RWPE1 (cell line): ENCODE results near the gene RNF144A.

Source experiments
- CTCF ChIA-PET: fragments of 350-600 bp; sonication (Branson Sonifier 250); formaldehyde crosslinking; extraction: SDS; loops from one replicate; lab custom pipeline; 2021; lab: Yijun Ruan, JAX
- POLR2A ChIA-PET: fragments of 400-600 bp; formaldehyde crosslinking; extraction: SDS; loops from one replicate; lab custom pipeline; 2020; ENCODE audit warnings: antibody characterized with exemption; ENCODE audit not compliant: low non-redundant PET; lab: Yijun Ruan, JAX
- DNase-seq: peaks from one replicate; pipeline ENCODE4 v3.0.0; 2012; ENCODE audit warnings: low spot score
- H3K27ac ChIP-seq: fragments of 450-650 bp; 2 replicates; pipeline ENCODE4 v1.5.1; 2017
- TF ChIP-seq, protein P1 (sequence below): fragments of 450-650 bp; conservative IDR thresholded peaks from 2 replicates; pipeline ENCODE4 v1.5.1; 2017; ENCODE audit warnings: low read depth, mild to moderate bottlenecking

The RNF144A gene

DNA sequence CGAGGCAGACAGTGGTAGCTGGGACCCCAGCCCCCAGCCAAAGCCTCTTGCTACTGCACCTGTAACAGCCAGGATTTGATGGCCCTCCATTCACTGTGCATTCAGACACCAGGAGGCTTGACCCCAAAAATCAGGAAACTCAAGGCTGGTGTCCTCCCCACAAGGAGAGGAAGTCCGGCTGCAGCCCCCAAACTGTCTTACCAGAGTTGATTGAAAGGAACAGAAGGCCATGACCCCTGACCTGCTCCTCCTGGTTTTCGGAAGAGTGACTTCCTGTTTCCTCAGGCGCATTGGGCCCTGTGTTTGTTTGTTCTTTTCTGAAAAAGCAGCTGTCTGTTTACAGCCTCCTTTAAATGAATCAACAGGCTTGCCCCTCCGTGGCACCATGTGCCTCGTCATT lies 111.6 kb downstream of the RNF144A start:
- ChIA-PET CTCF (interaction anchor here (1.0 kb wide), 1 partner anchor 16 kb away, joined by 3 read pairs; no protein-coding TSS in a partner anchor), POLR2A (no interaction called here)
- no peak overlapping the region for H3K27ac ChIP-seq
- no peak for DNase-seq
- TF ChIP-seq, protein P1, sequence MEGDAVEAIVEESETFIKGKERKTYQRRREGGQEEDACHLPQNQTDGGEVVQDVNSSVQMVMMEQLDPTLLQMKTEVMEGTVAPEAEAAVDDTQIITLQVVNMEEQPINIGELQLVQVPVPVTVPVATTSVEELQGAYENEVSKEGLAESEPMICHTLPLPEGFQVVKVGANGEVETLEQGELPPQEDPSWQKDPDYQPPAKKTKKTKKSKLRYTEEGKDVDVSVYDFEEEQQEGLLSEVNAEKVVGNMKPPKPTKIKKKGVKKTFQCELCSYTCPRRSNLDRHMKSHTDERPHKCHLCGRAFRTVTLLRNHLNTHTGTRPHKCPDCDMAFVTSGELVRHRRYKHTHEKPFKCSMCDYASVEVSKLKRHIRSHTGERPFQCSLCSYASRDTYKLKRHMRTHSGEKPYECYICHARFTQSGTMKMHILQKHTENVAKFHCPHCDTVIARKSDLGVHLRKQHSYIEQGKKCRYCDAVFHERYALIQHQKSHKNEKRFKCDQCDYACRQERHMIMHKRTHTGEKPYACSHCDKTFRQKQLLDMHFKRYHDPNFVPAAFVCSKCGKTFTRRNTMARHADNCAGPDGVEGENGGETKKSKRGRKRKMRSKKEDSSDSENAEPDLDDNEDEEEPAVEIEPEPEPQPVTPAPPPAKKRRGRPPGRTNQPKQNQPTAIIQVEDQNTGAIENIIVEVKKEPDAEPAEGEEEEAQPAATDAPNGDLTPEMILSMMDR, result no peak

DNA sequence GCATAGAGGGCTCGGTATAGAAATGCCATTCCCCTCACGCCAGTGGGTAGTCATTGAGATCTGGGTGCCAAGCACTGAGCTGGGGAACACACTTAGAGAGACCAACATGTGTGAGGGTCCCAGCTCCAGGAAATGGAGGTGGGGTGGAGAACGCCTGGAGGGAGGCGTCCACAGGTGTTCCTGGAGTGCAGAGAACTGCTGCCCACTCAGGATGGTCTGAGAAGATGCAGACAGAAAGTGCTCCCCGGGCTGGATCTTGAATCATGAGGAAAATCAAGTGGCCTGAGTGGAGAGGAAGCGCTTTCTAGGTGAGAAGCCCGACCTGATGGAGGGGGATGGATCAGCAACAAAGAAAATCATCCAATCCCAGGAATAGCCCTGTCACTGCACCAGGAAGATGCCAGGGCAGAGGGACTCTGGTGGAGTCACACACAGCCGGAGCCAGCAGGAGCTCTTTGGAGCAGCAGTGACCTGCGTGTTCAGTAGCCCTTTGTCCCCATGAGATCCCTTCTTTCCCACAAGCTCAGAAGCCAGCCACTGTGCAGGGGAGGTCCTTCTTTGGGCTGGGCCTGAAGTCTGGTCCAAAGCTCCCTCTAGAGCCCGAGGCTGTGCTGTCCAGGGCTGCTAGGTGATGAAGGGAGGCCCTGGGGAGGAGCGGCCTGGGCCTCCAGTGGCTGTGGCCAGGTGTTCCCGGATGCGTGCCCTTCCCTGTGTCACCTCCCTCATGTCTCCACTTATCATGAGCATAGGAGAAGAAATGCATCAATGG lies 112.3 kb downstream of the RNF144A start:
- CTCF ChIA-PET, result interaction anchor here (1.0 kb wide), 1 partner anchor 15 kb away, joined by 3 read pairs; no protein-coding TSS in a partner anchor
- TF ChIP-seq, protein P1, result no peak
- no peak for DNase-seq
- POLR2A ChIA-PET, result interaction anchor here (0.6 kb wide), 1 partner anchor 125 kb away, joined by 3 read pairs; no protein-coding TSS in a partner anchor
- no peak overlapping the region for H3K27ac ChIP-seq

DNA sequence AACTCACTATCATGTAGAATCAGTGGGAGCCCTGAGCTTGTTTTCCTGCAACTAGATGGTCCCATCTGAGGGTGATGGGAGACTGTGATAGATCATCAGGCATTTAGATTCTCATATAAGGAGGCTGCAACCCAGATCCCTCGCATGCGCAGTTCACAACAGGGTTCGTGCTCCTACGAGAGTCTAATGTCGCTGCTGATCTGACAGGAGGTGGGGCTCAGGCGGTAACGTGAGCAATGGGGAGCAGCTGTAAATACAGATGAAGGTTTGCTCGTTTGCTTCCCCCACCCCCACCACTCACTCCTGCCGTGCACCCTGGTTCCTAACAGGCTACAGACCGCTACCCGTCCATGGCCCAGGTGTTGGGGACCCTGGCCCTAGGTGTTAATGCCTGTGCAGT lies 113.6 kb downstream of the RNF144A start:
- DNase-seq, result no peak
- TF ChIP-seq, protein P1, result no peak
- no peak overlapping the region for H3K27ac ChIP-seq
- POLR2A ChIA-PET, result no interaction called here
- CTCF ChIA-PET, result interaction anchor here (1.0 kb wide), 1 partner anchor 14 kb away, joined by 4 read pairs; no protein-coding TSS in a partner anchor

DNA sequence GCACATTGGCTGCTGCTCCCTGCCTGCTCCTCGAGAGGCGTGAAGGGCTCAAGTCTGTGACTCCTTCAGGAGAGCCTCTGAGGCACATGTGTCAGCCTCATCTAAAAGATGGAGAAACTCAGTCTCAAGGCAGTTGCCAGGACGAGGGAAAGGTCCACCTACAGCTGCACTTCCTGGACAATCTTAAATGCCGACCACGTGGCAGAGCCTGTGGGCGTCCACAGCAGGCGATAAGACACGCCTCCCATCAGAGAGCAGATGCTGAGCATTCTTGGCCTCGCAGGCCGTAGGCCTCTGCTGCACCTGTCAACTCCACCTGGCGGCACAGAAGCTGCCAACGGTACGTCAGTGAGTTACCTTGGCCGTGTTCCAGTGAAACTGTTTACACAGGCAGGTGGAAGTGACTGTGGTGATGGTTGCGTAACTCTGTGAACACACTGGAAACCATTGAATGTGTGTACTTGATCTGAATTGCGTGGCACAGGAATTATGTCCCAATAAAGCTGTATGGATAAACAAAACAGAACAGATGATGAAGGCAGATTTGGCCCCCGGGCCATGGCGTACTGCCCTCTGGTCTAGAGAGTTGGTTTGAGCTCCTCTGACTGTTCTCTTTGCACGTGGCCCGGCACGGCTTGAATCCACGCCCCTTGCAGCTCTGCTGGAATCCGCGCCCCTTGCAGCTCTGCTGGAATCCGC lies 114.5 kb downstream of the RNF144A start:
- CTCF ChIA-PET, result interaction anchor here (0.6 to 1.1 kb wide), 3 partner anchors 12 to 1997 kb away, joined by 3 to 4 read pairs (median 4); no protein-coding TSS in a partner anchor
- DNase-seq, result peak; percentile 55
- POLR2A ChIA-PET, result no interaction called here
- TF ChIP-seq, protein P1, result no peak
- H3K27ac ChIP-seq, result no peak overlapping the region

DNA sequence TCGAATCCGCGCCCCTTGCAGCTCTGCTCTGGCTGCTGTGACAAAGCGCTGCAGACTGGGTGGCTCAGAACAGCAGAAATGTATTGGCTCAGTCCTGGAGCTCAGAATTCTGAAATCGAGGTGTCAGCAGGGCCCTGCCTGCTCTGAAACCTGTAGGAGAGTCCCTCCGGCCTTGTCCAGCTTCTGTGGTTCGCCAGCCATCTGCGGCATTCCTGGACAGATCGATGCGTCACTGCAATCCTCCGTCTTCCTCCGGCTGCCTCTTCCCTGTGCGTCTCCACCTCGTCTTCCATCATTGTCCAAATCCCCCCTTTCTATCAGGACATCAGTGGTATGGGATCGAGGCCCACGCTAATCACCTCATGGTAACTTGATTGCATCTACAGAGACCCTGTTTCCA lies 115.2 kb downstream of the RNF144A start:
- ChIA-PET CTCF (interaction anchor here (0.6 to 1.1 kb wide), 2 partner anchors 11 to 1997 kb away, joined by 3 to 4 read pairs; no protein-coding TSS in a partner anchor), POLR2A (no interaction called here)
- no peak overlapping the region for H3K27ac ChIP-seq
- DNase-seq, result no peak
- TF ChIP-seq, protein P1, result no peak

DNA sequence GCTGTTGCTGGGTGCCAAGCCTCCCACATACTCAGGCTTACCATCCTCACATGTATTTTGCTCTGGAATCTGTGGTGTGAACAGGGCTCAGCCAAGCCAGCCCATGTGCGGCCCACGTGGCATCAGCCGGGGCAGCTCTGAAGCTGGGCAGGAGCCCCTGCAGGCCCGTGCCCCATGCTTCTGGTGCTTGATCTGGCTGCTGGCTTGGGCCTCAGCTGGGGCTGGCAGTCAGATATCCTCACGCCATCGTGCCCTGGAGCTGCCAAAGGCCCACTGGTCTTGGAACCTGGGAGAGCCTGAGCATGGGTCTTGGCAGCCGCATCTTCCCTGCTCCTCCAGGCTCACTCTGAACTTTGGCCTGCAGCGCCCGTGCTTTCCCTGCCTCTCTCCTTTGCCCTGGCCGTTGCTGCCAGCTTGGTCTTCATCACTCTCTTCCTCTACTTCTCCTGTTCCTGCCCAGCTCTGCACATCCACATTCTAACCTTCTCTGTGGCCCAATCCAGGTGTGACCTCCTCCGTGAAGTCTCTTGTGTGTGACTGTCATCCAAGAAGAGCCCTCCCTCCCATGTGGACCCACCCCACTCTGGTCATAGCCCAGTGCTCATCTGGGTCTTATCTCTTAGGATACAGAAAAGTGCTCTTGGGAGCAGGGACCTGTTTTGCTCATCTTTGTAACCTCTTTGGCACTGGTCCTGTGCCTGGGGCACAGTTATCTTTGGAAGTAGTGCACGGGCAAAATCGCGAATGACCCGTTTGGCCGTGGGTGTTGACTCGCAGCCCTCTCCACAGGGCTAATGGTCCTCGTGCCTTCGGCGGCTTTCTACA lies 116.1 kb downstream of the RNF144A start:
- DNase-seq, result no peak
- TF ChIP-seq, protein P1, result no peak
- H3K27ac ChIP-seq, result no peak overlapping the region
- POLR2A ChIA-PET, result no interaction called here
- CTCF ChIA-PET, result no interaction called here
